GM18499 (cell line): ENCODE measurements around the gene PKHD1.
"Not testable (repeated sequence)": the region's sequence is repeated elsewhere in the genome, so short reads cannot be mapped to it uniquely, and the experiment has no call there.

Source experiments
- ATAC-seq: cut with Tn5 transposase; IDR thresholded peaks from one replicate; pipeline ENCODE4 v1.9.1; 2021; ENCODE audit warnings: moderate number of reproducible peaks; ENCODE audit not compliant: insufficient read depth, unreplicated experiment

The PKHD1 gene

GRCh38 chr6:52010145-52010544 lies 77.3 kb downstream of the PKHD1 start:
- ATAC-seq, result no peak

GRCh38 chr6:52009466-52010140 lies 77.8 kb downstream of the PKHD1 start:
- ATAC-seq, result no peak

GRCh38 chr6:52000064-52000463 lies 87.3 kb downstream of the PKHD1 start:
- no peak for ATAC-seq

GRCh38 chr6:51996296-51996947 lies 91.0 kb downstream of the PKHD1 start:
- peak; percentile 88 for ATAC-seq

GRCh38 chr6:51995214-51995755 lies 92.1 kb downstream of the PKHD1 start:
- no peak for ATAC-seq

GRCh38 chr6:51992876-51993275 lies 94.5 kb downstream of the PKHD1 start:
- ATAC-seq, result no peak

- ATAC-seq, result no peak
Measured at GRCh38 chr6:51989789-51990188, 97.6 kb downstream of the PKHD1 start.

- ATAC-seq, result no peak
Measured at GRCh38 chr6:51986864-51987263, 100.5 kb downstream of the PKHD1 start.

- ATAC-seq, result no peak
Measured at GRCh38 chr6:51983564-51983963, 103.8 kb downstream of the PKHD1 start.

- ATAC-seq, result not testable (repeated sequence)
Measured at GRCh38 chr6:51982695-51983094, 104.7 kb downstream of the PKHD1 start.

GRCh38 chr6:51976374-51976773 lies 111.0 kb downstream of the PKHD1 start:
- no peak for ATAC-seq

- no peak for ATAC-seq
Measured at GRCh38 chr6:51972659-51973058, 114.8 kb downstream of the PKHD1 start.

GRCh38 chr6:51968265-51968664 lies 119.1 kb downstream of the PKHD1 start:
- no peak for ATAC-seq

- no peak for ATAC-seq
Measured at GRCh38 chr6:51965222-51965801, 122.1 kb downstream of the PKHD1 start.

- ATAC-seq, result no peak
Measured at GRCh38 chr6:51963980-51964379, 123.4 kb downstream of the PKHD1 start.

- ATAC-seq, result no peak
Measured at GRCh38 chr6:51962354-51962753, 125.1 kb downstream of the PKHD1 start.

GRCh38 chr6:51960419-51960818 lies 127.0 kb downstream of the PKHD1 start:
- no peak for ATAC-seq

- peak; percentile 61 for ATAC-seq
Measured at GRCh38 chr6:51959744-51960383, 127.5 kb downstream of the PKHD1 start.

GRCh38 chr6:51954681-51955080 lies 132.7 kb downstream of the PKHD1 start:
- ATAC-seq, result no peak

- ATAC-seq, result no peak
Measured at GRCh38 chr6:51953246-51953645, 134.2 kb downstream of the PKHD1 start.

GRCh38 chr6:51951924-51952323 lies 135.5 kb downstream of the PKHD1 start:
- ATAC-seq, result no peak
